SK-N-SH treated with all-trans-retinoic acid at 6 μM for 48 hours (cell line): ENCODE measurements around the gene ART1.

Source experiments
- ARNTL ChIP-seq: fragments of 450-650 bp; formaldehyde crosslinking; IDR thresholded peaks from 2 replicates; pipeline ENCODE4 v1.5.0; 2020; ENCODE audit warnings: low read depth, mild to moderate bottlenecking, moderate library complexity, borderline replicate concordance
- ESRRG ChIP-seq: fragments of 250-450 bp; sonication (Bioruptor Pico); IDR thresholded peaks from 2 replicates; pipeline ENCODE4 v1.6.1; 2021; ENCODE audit warnings: mild to moderate bottlenecking
- PPARA ChIP-seq: fragments of 250-450 bp; sonication (Bioruptor Pico); IDR thresholded peaks from 2 replicates; pipeline ENCODE4 v1.5.0; 2020; ENCODE audit warnings: mild to moderate bottlenecking, borderline replicate concordance
- RARB ChIP-seq: fragments of 250-450 bp; sonication (Bioruptor Pico); IDR thresholded peaks from 2 replicates; pipeline ENCODE4 v1.8.0; 2021; ENCODE audit warnings: mild to moderate bottlenecking, moderate library complexity
- ZFP30 ChIP-seq: fragments of 450-650 bp; formaldehyde crosslinking; IDR thresholded peaks from 2 replicates; pipeline ENCODE4 v1.5.0; 2022; ENCODE audit warnings: mild to moderate bottlenecking, moderate library complexity
- ZNF8 ChIP-seq: fragments of 450-650 bp; formaldehyde crosslinking; IDR thresholded peaks from 2 replicates; pipeline ENCODE4 v1.5.0; 2020; ENCODE audit warnings: mild to moderate bottlenecking, moderate library complexity
- TF ChIP-seq, protein P1 (sequence below): fragments of 250-450 bp; sonication (Bioruptor Pico); IDR thresholded peaks from 2 replicates; pipeline ENCODE4 v1.5.1; 2021; ENCODE audit warnings: mild to moderate bottlenecking, moderate library complexity
- TF ChIP-seq, protein P2 (sequence below): fragments of 250-450 bp; sonication (Bioruptor Pico); IDR thresholded peaks from 2 replicates; pipeline ENCODE4 v1.5.0; 2020; ENCODE audit warnings: mild to moderate bottlenecking, moderate library complexity
- TF ChIP-seq, protein P3 (sequence below): fragments of 250-450 bp; sonication (Bioruptor Pico); IDR thresholded peaks from 2 replicates; pipeline ENCODE4 v1.8.0; 2021; ENCODE audit warnings: low read depth, mild to moderate bottlenecking, moderate library complexity, borderline replicate concordance

DNA sequence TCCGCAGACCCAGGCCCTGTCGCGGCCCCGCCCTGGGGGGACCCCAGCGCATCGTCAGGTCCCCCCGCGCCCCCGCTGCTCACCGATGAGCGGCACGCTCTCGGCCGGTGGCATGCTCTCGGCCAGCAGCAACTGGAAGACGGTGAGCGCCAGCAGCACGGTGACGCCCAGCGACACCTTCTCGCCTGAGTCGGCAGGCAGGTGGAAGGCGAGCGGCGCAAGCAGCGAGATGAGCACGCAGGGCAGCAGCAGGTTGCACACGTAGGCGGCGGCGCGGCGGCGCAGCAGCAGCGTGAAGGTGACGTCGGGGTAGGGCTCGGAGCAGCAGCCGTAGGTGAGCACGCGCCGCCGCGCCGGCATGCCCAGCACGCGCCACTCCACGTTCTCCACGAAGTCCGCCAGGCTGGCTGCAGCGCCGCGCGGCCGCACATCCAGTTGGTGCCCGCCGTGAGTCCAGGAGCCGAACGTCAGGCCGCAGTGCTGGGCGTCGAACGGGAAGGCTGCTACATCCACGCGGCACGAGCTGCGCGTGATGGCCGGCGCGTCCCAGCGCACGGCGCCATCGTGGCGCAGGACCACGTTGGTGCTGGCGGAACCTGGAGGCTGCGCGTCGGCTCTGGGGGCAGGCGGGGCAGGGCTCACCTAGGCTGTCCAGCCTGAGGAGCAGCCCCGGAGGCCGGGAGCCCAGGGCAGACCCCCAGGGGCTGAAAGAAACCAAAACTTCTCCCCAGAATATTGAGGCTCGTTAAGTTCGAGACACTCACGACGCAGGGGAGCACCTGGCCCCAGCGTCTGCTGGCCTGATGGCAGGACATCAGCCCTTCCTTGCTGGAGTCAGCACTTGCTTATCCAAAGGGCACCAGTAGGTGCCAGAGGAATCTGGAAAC is 22.5 kb downstream of the ART1 start:
- TF ChIP-seq RARB (CRISPR knock-in tag) = no peak
- TF ChIP-seq ESRRG (CRISPR knock-in tag) = no peak
- TF ChIP-seq ZNF8 (CRISPR knock-in tag) = no peak
- no peak for TF ChIP-seq ZFP30
- TF ChIP-seq ARNTL = no peak
- TF ChIP-seq PPARA (CRISPR knock-in tag) = no peak
- TF ChIP-seq, protein P1, sequence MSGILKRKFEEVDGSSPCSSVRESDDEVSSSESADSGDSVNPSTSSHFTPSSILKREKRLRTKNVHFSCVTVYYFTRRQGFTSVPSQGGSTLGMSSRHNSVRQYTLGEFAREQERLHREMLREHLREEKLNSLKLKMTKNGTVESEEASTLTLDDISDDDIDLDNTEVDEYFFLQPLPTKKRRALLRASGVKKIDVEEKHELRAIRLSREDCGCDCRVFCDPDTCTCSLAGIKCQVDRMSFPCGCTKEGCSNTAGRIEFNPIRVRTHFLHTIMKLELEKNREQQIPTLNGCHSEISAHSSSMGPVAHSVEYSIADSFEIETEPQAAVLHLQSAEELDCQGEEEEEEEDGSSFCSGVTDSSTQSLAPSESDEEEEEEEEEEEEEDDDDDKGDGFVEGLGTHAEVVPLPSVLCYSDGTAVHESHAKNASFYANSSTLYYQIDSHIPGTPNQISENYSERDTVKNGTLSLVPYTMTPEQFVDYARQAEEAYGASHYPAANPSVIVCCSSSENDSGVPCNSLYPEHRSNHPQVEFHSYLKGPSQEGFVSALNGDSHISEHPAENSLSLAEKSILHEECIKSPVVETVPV (CRISPR knock-in tag) = no peak
- TF ChIP-seq, protein P2, sequence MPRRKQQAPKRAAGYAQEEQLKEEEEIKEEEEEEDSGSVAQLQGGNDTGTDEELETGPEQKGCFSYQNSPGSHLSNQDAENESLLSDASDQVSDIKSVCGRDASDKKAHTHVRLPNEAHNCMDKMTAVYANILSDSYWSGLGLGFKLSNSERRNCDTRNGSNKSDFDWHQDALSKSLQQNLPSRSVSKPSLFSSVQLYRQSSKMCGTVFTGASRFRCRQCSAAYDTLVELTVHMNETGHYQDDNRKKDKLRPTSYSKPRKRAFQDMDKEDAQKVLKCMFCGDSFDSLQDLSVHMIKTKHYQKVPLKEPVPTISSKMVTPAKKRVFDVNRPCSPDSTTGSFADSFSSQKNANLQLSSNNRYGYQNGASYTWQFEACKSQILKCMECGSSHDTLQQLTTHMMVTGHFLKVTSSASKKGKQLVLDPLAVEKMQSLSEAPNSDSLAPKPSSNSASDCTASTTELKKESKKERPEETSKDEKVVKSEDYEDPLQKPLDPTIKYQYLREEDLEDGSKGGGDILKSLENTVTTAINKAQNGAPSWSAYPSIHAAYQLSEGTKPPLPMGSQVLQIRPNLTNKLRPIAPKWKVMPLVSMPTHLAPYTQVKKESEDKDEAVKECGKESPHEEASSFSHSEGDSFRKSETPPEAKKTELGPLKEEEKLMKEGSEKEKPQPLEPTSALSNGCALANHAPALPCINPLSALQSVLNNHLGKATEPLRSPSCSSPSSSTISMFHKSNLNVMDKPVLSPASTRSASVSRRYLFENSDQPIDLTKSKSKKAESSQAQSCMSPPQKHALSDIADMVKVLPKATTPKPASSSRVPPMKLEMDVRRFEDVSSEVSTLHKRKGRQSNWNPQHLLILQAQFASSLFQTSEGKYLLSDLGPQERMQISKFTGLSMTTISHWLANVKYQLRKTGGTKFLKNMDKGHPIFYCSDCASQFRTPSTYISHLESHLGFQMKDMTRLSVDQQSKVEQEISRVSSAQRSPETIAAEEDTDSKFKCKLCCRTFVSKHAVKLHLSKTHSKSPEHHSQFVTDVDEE (CRISPR knock-in tag) = no peak
- TF ChIP-seq, protein P3, sequence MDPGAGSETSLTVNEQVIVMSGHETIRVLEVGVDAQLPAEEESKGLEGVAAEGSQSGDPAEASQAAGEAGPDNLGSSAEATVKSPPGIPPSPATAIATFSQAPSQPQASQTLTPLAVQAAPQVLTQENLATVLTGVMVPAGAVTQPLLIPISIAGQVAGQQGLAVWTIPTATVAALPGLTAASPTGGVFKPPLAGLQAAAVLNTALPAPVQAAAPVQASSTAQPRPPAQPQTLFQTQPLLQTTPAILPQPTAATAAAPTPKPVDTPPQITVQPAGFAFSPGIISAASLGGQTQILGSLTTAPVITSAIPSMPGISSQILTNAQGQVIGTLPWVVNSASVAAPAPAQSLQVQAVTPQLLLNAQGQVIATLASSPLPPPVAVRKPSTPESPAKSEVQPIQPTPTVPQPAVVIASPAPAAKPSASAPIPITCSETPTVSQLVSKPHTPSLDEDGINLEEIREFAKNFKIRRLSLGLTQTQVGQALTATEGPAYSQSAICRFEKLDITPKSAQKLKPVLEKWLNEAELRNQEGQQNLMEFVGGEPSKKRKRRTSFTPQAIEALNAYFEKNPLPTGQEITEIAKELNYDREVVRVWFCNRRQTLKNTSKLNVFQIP (CRISPR knock-in tag) = no peak
